NCI-H146 treated with DMSO at 0.1 percent for 48 hours (cell line): Measurements from ENCODE around the gene LRRTM1.

ENCODE experiments used
- DNase-seq: peaks from one replicate; lab custom pipeline; 2025; ENCODE audit not compliant: unreplicated experiment; lab: John Stamatoyannopoulos, UW

The LRRTM1 gene

DNA sequence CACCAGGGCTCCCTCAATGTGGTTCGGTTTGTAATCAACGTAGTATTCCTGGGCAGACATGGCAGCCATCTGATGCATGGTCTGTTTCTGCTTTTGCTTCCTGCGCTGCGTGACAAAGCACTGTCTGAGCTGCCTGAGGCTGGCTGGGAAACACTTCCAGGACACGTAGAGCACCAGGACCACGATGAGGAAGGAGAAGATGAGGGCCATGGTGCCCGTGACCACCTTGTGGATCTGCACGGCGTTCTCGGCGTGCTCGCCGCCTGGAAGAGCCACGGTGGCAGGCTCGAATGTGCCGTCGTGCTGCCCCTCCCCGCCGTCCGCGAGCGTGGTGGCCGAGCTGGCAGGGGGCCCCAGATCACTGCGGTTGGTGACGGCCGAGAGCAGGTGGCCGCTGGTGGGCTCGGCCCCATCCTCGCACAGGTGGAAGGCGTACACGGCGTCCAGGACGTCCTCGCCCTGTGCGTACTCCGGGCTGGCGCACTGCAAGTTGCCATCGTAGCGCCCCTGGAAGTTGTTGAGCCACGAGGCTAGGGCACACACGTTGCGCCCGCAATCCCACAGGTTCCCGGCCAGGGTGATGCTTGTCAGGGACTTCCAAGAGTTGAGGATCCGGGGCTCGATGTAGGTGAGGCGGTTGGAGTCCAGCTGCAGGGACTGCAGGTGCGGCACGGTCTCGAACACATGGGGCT lies 2.1 kb downstream of the LRRTM1 start:
- DNase-seq: no peak

DNA sequence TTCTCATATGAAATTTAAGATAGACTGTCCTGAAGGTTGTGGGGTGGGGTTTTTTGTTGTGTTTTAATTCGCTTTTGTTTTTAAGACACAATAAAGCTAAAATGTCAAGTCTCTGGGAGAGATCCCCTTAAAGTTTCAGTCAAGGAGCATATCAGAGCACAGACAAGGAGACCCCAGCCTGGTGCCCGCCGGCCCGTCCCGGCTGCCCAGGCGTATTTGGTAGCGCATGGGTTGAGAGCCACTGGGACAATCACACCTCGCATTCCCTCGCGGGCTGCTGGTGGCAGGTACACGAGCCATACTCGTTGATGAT lies 2.6 kb downstream of the LRRTM1 start:
- no peak for DNase-seq

DNA sequence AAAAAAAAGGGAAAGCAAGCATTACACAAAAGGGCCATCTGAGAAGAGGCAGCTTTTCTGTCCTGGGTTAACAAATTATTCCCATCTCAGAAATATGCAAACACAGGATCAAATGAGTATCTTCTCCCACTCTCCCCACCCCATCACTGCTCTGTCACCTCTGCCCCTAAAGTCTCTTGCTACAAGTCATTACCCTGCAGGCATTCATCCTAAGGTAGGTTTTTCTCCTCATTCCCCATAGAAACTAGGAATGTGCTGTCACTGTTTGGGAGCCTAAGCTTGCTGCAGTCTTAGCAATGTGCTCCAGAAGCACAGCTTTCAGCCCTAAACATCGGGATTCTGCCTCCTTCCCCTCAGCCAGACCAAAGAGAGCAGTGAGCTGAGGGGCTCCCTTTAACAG lies 3.6 kb downstream of the LRRTM1 start:
- DNase-seq: no peak

DNA sequence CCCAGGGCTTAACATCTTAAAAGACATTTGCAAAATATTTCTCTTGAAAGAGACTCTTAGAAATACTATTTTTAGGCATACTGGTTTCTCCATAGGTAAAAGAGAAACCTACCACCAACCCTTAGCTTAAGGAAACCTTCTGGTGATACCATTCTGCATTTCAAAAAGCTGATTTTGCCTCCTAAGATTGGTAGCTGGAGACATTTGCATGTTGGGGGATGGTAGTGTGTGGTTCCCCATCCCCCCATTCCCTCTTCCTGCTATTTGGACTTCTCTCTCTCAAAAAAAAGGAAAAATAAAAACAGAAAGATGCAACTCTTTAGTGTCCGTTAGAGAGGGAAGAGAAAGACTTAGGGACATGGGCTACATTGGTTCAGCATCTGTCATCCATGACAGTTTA lies 4.2 kb downstream of the LRRTM1 start:
- DNase-seq: no peak

DNA sequence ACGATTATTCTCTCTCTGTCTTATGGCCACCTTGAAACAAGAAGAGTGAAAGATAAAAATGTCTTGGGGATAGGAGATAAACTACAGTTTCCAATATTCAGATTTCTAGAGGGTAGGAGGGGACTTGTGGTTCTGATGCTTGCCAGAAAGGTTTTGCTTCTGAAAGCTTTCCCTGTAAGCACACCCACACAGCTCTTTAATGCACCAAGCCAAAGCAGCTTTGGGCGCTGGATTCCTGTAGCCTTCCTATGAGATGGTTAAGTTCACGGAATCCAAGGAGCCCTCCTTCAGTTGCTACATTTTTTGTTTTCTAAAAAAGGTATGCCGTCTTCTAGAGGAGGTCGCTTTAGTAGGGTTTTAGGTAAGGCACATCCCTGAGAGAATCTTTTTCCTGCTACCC lies 4.9 kb downstream of the LRRTM1 start:
- DNase-seq: no peak

DNA sequence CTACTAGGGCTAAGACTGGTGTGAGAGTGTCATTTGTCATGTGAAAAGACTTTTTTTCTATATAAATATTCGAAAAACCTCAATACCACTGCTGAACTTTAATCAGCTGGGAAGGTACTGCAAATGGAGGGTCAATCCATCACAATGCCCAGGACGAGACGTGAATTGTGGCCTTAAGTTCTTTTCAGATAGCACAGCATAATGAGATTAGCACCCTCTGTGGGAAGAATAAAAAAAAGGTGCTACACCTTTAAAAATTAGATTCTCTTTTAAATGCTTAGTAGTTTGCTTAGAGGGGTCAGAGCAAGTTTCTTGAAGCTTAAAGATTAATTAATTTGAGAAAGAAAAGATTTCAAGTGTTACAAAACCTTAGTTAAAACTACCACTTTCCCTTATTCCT lies 5.6 kb downstream of the LRRTM1 start:
- no peak for DNase-seq

DNA sequence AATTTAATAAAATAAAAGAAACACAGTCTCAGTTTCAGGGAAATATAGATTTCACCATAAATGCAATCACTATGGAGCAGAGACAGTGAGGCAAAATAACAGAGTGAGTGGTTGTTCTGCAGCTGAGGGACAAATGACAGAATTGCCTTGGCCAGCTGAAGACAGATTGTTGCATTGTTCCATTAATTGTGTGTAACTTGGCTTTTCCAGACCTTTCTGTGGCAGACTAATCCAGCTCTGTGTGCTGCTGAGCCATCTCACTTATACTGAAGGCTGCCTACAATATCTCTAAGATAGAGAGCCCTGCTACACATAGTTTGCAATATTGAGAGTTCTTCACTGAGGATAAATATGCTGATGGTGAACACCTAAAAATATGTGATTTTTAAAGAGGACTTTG lies 11.5 kb downstream of the LRRTM1 start:
- DNase-seq: no peak

DNA sequence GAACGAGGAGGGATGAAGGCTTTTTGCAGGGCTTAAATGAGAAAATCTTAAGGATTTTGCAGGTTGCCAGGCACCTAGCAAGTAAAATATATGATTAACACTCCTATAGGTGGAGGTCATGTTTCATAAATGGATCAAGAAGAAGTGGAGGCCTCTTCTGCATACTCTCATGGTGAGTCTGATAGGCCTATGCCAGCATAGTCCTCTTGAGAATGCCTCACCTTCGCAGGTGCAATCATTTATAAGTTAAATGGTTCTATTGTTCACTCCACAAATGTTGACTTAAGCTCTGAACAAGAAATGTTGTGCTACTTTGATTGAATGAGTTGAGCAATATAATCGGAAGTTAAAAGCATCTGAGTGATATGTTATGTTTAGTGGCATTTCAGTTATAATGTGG lies 12.1 kb downstream of the LRRTM1 start:
- no peak for DNase-seq

DNA sequence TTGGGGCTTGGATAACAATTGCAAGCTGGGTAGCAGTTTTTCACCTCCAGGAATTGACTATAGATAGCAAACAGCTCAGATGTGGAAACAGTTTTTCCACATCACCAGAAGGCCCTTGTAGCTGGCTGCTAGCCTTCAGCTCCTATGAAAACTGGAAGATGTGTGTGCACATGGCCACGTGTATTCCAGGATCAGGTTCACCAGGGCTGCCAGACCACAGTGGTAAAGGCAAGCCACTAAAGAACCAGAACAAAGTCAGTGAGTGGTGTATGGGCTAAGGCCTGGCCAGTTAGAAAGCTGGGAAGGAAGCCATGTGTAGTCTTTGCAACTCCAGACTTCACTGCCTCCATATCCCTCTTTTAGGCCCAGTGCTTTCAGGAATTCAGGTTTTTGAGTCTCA lies 12.9 kb downstream of the LRRTM1 start:
- no peak for DNase-seq

DNA sequence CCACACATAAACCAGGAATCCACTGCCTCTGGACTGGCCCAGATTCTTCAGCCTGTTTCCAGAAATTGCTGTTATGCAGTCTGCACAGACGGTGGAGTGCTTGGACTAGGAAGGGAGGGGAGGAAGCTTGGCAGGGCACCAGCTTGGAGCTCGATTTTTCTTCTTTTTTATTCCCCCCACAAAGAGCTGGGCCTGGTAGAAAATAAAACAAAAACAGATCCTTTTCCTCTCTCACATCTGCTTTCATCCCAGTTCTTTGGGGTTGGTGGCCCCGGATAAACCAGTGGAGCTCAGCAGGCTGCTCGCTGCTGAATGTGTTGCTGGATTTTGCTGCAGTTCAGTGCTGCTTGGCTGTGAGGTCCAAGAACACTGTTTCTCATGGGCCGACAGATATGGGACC lies 16.0 kb downstream of the LRRTM1 start:
- no peak for DNase-seq

DNA sequence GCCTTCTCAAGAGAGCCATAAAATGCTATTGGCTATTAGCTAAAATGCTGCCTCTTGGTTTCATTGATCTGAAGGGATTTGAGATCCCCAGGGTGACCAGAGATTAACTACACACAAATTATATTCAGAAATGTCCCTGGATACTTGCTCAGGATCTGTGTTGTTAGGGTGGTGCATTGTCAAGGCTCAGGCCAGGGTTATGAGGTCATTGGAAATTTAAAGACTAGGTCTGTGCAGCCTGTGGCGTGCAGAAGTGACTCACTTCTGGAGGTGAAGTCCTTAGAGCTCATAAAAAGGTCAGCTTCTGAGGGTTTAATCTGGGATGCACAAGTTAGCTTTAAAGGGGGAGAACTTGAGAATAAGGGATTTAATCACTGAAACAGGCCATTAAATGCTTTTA lies 23.5 kb downstream of the LRRTM1 start:
- DNase-seq: no peak

DNA sequence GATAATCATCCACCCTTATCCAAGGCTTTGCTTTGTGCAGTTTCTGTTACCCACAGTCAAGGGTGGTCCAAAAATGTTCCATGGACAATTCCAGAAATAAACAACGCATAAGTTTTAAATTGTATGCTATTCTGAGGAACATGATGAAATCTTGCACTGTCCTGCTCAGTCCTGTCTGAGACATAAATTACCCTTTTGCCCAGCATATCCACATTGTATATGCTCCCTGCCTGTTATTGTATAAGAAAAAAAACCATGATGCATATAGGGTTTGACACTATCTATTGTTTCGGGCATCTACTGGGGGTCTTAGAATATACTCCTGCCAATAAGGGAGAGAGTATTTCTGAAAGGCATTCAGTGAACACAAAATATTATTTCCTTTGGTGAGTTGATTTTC lies 24.0 kb downstream of the LRRTM1 start:
- DNase-seq: no peak

DNA sequence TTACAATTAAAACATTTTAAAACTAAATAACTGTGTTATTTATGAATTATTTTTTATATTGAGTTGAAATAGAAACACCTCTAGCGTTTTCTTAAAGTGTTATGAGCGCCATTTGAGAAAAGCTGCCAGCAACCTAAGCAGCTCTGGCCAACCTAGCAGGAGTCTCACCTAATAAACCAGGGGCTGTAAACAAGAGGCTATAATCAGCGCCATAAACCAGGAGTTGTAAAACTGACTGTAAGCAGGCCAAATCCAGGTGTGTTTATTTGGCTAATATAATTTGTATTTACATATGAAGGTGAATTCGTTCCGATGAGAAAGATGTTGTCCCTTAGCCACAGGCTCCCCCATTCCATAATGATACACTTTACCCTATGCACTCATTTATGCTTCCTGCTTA lies 34.7 kb downstream of the LRRTM1 start:
- DNase-seq: no peak

DNA sequence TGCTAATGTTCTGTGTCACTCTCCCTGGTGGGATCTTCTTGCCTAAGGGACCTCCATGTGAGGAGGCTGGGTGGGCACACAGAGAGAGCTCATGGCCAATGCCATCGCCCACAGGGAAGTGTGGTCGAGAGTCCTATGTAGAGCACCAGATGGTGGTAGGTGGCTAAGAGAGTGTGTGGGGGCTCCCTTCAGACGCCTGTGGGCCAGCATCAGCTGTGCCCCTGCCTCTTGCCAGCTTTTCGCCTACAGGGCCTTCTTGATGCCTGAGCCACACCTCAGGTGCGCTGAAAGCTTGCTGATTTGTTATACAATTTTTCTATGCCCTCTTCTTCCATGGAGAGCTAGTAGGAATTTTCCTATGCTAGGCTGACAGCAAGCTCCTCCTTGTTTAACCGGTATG lies 38.3 kb downstream of the LRRTM1 start:
- DNase-seq: no peak

DNA sequence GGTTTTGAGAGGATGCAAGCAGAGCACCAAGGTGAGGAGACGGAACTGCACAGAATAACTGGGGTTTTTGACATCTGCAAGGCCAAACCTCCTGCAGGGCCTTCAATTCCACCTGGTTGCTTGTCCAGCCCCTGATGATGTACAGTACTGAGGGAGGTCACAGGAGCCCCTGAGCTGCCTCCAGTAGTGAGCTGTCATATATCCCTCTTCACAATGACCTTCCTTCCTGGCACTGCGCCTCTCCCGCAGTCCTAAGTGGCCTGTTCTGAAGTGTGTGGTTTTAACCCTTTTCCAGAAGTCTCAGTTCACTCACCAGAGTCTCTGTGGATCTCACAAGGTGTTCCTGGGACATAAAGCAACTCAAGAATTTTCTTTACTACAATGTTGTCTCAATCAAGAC lies 45.3 kb downstream of the LRRTM1 start:
- DNase-seq: no peak

DNA sequence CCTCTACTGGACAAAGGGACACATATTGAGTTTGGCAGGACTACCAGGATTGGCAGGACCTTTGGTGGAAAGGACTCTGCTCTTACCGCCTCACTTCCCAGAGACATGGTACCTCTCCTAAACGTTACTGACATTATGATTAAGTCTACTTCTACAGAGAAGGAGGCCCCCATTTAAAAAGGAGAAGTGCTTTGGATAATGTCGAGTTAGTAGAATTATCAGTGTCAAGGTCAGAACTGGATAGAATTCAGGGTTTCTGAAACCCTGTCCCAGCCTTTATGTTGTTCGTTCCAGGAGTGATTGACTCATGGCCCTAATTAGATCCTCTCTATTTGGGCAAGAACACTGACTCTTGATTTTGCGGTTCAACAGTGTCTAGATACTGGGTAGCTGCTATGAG lies 45.8 kb downstream of the LRRTM1 start:
- DNase-seq: no peak

DNA sequence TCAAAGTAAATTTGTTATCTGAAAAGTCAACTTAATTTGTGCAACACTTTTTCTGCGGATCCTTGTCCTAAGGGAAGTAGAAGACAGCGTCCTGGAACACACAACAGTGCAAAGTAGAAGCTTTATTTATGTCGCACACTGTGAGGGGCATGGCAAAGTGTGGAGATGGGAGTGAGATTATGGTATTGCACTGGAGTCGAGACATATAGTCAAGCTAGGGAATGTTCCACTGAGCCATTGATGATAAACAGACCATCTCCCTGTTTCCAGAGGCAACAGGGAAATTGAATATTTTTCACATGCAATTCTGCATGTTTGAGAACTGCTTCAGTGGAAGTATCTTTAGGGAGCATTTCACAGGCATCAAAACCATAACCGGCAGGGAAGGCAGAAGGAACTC lies 46.2 kb downstream of the LRRTM1 start:
- DNase-seq: no peak

DNA sequence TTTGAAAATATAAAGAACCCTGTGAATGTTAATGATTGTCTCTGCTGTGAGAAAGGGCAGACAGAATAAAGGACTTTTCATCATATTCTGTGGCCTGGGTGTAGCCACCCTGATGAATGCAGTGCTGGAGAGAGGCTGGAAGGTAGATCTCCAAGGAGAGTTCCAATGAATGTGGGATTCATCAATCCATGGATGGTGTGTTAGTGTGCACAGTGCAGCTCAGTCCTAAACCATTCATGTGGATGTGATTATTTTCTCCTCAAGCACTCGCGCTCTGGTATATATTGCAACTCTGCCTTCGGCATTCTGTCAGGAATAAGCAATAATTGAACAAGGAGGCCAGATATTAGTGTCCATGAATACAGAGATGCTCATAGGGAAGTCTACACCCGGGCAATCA lies 47.1 kb downstream of the LRRTM1 start:
- DNase-seq: no peak

DNA sequence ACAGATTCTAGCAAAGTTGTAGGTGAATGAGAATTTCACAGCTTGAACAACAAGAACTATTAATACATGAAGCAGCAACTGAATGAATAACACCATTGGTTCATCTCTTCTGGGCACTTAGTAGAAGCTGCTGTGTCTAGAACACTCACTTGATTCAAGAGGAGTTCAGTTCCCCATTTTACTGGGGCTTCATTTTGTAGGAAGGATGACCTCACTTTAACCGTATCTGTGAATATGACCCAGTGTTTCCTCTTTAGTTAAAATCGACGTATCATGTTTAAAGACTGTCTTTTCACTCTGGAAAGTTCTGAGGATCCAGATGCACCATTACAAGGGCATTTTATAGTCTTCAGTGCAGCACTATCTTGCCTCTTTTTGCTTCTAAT lies 47.8 kb downstream of the LRRTM1 start:
- no peak for DNase-seq

DNA sequence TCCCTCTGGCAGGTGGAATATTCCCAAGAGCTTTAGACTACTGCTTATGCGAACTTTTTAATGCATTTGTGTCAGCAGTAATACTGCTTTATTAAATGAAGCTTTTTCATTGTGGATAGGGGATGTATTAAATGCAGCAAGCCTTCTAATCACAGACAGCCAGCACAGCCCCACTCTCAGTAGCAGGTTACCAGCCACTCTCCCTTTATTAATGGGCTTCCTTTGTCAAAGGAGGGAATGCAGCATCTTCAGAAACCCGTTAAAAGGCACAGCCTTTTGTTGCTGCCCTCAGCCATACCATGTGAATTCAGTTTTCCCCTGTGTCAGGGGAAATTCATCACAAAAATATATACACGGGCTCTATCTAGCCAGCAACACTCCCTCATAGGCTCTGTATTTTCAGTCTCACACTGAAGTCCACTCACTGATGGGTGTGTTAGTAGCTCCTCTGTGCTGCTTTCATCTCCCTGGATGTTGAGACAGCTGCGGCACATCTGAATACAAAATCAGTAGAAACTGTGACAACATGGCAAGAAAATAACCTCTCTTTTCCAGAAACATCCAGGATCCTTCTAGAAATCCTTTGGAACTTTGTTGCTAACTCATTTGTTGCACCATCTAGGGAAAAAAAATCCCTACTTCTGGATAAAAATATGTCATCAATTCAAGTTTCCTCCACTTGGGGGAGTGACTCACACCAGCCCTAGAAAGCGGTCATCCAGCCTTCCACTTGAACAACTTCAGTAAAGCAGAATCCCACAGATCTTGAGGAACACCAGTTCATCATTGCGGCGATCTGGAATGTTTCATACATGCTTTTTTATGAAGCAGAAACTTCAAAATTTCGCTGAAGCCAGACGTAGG lies 48.4 kb downstream of the LRRTM1 start:
- no peak for DNase-seq

DNA sequence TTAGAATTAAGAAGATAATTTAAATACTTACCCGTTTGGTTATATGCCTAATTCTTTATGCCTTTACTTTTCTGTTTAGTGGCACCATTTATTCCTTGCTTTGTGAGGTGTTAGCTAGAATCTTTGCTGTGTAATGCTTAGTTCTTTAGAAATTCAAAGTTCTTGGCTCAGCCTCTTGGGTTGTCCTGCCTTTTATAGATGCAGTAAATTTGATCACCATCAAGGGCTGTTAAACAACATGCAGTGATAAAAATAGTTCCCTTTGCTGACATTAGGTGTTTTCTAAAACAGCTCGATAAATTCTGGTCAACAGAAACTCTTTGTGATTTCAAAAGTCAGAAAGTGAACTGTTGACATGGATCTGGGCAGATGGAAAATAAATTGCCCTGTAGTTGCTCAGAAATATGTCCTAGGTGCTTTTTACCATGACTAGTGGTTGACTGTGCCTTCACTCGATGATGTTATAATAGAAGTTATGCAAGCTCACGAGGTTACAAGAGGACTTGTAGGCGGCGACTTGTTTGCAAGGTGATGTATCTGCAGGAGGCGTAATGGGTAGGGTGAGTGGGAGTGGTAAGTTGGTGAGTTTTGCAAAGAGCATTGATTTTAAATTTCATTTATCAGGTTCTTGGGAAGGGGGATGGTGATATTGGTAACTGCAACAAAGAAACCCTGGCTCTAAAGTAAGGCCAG lies 52.1 kb downstream of the LRRTM1 start:
- no peak for DNase-seq
